ENCODE measurements around the gene KPRP.

The KPRP gene, protein sequence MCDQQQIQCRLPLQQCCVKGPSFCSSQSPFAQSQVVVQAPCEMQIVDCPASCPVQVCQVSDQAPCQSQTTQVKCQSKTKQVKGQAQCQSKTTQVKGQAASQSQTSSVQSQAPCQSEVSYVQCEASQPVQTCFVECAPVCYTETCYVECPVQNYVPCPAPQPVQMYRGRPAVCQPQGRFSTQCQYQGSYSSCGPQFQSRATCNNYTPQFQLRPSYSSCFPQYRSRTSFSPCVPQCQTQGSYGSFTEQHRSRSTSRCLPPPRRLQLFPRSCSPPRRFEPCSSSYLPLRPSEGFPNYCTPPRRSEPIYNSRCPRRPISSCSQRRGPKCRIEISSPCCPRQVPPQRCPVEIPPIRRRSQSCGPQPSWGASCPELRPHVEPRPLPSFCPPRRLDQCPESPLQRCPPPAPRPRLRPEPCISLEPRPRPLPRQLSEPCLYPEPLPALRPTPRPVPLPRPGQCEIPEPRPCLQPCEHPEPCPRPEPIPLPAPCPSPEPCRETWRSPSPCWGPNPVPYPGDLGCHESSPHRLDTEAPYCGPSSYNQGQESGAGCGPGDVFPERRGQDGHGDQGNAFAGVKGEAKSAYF

DNA sequence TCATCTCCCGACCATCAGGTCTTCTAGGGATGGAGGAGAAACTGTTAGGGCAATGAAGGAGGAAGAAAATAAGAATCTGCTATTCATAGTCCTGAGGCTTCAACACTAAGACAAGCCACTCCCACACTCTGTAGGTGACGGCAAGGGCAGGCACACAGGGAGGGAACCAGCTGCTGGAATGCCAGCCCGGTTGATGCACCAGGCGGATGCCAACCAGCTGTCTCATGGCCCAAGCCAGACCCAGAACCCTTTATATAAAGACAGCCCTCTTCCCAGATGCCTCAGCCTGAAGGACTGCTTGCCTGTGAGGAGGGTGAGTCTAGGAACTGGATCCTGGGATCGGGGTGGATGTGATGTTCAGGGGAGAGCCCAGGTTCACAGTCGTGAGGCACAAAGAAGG is at the start of gene KPRP:
TSS of gene KPRP (plus strand) at position 279 of the 400 bp plus-strand sequence. CDS start 1,564 bp downstream, outside the sequence.
- DNase-seq (ENCODE audit: low read depth): no peak

DNA sequence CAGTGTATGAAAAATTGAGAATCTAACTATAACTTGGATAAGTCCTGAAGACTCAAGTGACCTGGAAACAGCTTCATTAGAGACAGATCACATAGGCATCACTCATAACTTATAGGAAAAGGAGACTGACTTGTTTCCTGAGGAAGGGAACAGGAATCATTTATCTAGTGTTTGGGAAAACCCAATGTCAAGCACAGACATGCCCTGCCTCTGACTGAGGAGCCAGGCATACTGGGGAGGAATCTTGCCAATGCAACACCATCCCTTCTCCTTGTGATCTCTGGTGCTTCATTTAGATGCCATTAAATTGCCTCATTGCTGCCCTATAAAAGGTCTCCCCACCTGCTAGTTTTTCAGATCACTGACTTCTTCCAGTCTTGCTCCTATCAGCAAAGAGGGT is 39.6 kb upstream of the KPRP start:
- no peak overlapping the region for H3K4me3 ChIP-seq (ENCODE audit: low read length)
- DNase-seq (ENCODE audit: low read depth): no peak
- TF ChIP-seq, protein P1, sequence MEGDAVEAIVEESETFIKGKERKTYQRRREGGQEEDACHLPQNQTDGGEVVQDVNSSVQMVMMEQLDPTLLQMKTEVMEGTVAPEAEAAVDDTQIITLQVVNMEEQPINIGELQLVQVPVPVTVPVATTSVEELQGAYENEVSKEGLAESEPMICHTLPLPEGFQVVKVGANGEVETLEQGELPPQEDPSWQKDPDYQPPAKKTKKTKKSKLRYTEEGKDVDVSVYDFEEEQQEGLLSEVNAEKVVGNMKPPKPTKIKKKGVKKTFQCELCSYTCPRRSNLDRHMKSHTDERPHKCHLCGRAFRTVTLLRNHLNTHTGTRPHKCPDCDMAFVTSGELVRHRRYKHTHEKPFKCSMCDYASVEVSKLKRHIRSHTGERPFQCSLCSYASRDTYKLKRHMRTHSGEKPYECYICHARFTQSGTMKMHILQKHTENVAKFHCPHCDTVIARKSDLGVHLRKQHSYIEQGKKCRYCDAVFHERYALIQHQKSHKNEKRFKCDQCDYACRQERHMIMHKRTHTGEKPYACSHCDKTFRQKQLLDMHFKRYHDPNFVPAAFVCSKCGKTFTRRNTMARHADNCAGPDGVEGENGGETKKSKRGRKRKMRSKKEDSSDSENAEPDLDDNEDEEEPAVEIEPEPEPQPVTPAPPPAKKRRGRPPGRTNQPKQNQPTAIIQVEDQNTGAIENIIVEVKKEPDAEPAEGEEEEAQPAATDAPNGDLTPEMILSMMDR (conservative IDR thresholded peaks at IDR 0.05; ENCODE audit: low read length): no peak

More for the DNA sequence above, at the start of gene KPRP:
- no peak within 1 kb of the TSS for H3K4me3 ChIP-seq (ENCODE audit: low read length)
- TF ChIP-seq, protein P1 (conservative IDR thresholded peaks at IDR 0.05; ENCODE audit: low read length): no peak

DNA sequence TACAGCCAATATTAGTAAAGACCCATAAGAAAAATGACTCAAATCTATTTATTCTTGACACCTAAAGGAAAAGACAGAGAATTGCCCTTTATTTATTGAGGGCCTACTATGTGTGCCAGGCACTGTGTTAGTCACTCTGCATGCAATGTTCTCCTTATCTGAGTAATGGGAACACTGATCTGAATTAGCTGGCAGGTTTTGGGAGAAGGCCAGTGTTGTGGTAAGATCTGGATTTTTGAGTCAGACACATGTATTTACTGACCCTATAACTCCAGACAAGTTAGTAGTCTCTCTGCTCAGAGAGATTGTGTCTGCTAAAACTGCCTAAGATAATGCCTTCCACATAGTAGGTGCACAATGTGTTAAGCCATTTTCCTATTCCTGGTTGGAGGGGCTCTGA is 32.6 kb upstream of the KPRP start:
- DNase-seq (ENCODE audit: low read depth): no peak
- TF ChIP-seq, protein P1 (conservative IDR thresholded peaks at IDR 0.05; ENCODE audit: low read length): no peak
- no peak overlapping the region for H3K4me3 ChIP-seq (ENCODE audit: low read length)

DNA sequence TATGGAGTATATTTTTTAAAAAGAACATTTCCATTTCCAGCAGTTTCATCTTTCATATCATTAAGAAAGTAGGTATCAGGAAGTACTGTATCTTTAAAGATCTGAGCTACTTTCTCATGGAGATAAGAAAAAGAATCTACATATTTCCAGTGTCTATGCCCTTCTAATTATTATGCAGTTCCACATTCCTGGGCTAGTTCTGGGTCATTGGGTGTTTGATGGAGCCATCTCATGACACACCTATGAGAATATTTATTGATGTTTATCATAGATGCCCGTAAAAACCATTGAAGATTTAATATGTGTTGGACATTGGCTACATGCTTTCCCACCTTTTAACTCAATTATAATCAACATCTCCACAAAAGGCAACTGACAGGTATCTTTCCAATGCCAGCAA is 28.8 kb upstream of the KPRP start:
- H3K4me3 ChIP-seq (ENCODE audit: low read length): no peak overlapping the region
- TF ChIP-seq, protein P1 (conservative IDR thresholded peaks at IDR 0.05; ENCODE audit: low read length): no peak
- DNase-seq (ENCODE audit: low read depth): no peak

DNA sequence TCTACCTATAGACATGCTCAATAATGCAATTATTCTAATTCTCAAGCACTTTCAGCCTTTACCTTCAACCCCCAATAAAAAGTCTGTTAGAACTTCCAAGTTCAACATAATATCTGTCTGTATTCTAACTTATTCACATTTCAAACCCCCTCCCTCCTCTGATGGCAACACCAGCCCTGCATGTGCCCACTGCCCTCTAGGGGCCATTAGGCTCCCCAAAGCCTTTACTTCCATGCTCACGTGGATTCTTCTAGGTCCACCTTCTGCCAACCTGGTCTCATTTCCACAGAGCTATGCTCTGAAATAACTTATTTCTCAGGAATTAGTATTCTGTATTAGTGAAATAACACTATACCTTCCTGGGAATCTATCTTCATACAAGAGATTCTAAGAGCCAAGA is 22.2 kb upstream of the KPRP start:
- no peak overlapping the region for H3K4me3 ChIP-seq (ENCODE audit: low read length)
- TF ChIP-seq, protein P1 (conservative IDR thresholded peaks at IDR 0.05; ENCODE audit: low read length): peak; percentile 16; the same call in 1 of the 2 replicates
- no peak for DNase-seq (ENCODE audit: low read depth)

DNA sequence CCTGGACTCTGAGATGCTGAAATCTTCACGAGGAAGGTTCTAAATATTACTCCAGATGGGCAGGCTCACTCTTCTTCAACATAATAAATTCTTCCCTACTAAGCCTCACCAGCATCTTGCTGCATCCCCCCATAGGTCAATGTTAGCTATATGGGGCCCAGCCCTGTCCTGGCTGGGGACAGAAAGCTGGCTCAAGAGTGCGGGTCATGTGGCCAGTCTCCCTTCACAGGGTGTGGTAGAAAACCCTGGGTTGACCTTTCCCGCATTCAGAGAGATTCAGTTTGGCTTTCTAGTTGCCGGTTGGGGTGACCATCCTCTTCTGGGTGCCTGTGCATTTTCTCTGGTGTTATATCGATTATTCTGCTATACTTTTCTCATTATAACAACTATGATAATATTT is 19.8 kb upstream of the KPRP start:
- H3K4me3 ChIP-seq (ENCODE audit: low read length): no peak overlapping the region
- no peak for DNase-seq (ENCODE audit: low read depth)
- TF ChIP-seq, protein P1 (conservative IDR thresholded peaks at IDR 0.05; ENCODE audit: low read length): no peak

DNA sequence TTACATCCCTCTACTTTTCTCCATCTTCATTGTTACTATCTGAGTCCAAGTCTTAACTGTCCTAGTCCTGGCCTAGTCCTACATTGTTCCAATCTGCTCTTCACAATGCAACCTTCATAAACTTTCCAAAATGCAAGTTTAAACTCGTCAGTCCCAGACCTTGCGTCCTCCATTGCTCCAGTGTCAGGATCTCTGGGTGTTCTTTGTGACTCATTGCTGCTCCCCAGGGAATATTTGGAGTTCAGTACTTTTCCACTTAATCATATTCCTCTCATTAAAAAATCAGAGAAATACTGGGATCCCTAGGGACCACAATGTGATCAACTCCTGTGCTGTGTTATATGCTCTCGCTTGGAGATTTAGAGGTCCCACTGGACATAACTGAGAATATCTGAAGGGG is 18.0 kb upstream of the KPRP start:
- DNase-seq (ENCODE audit: low read depth): peak; percentile 11
- TF ChIP-seq, protein P1 (conservative IDR thresholded peaks at IDR 0.05; ENCODE audit: low read length): no peak
- no peak overlapping the region for H3K4me3 ChIP-seq (ENCODE audit: low read length)

Data from AG10803 (cell line).